Spleen (tissue), 11 donors: ENCODE measurements around the gene TCF12. TPM values are rescaled to one million over a fixed set of nuclear protein-coding genes. Genes with fewer than 3 reads are reported as not detected.
A peak's percentile ranks its signal among the peaks of the same experiment; 100 is the strongest.

Experiments
- DNase-seq: peaks from one replicate; pipeline ENCODE4 v3.0.0-alpha.2; 2020
- H3K27ac ChIP-seq, 8 donors: fragments of 200-600 bp; sonication (generic) in 7 of 8; 1 replicate in 4 of 8; 2 replicates in 4 of 8; pipeline versions ENCODE4 v1.5.0 to v1.8.0; 2016 to 2021; ENCODE audit warnings: inconsistent platforms in 4 of 8, mild to moderate bottlenecking in 4 of 8, moderate library complexity in 1 of 8
- H3K27me3 ChIP-seq, 7 donors: fragments of 200-600 bp; sonication (generic) in 6 of 7; replicated peaks in 1 of 7; 1 replicate in 4 of 7; 2 replicates in 3 of 7; pipeline versions ENCODE4 v1.5.0 to v1.8.0; 2016 to 2021; ENCODE audit warnings: inconsistent platforms in 3 of 7, mild to moderate bottlenecking in 1 of 7
- H3K36me3 ChIP-seq, 6 donors: fragments of 200-600 bp; sonication (generic) in 5 of 6; 1 replicate in 4 of 6; 2 replicates in 2 of 6; pipeline versions ENCODE4 v1.5.0 to v1.8.0; 2016 to 2021; ENCODE audit warnings: inconsistent platforms in 2 of 6
- H3K4me1 ChIP-seq, 6 donors: fragments of 200-600 bp; sonication (generic) in 5 of 6; 1 replicate in 3 of 6; 2 replicates in 3 of 6; pipeline versions ENCODE4 v1.5.0 to v1.8.0; 2016 to 2021; ENCODE audit warnings: inconsistent platforms in 3 of 6
- H3K4me3 ChIP-seq, 8 donors: fragments of 200-600 bp; sonication (generic) in 7 of 8; 1 replicate in 4 of 8; 2 replicates in 4 of 8; pipeline versions ENCODE4 v1.5.0 to v1.8.0; 2016 to 2021; ENCODE audit warnings: inconsistent platforms in 4 of 8, mild to moderate bottlenecking in 4 of 8, moderate library complexity in 2 of 8
- H3K9me3 ChIP-seq, 8 donors: fragments of 200-600 bp; sonication (generic) in 7 of 8; 1 replicate in 4 of 8; 2 replicates in 4 of 8; pipeline versions ENCODE4 v1.5.0 to v1.8.0; 2016 to 2021; ENCODE audit warnings: inconsistent platforms in 4 of 8
- CTCF ChIP-seq, 11 experiments: fragments of 200-600 bp in 7 of 11; fragments of 450-650 bp in 4 of 11; sonication (generic) in 4 of 11; IDR thresholded peaks in 8 of 11; conservative IDR thresholded peaks in 3 of 11; 1 replicate in 7 of 11; 2 replicates in 4 of 11; pipeline versions ENCODE4 v1.4.0 to v1.8.0; 2016 to 2021; ENCODE audit warnings: antibody characterized with exemption in 11 of 11, inconsistent platforms in 4 of 11, mild to moderate bottlenecking in 1 of 11
- POLR2A ChIP-seq, 3 donors: fragments of 450-650 bp; IDR thresholded peaks; one replicate each; pipeline ENCODE4 v1.5.1; 2017; ENCODE audit warnings: antibody characterized with exemption in 3 of 3, mild to moderate bottlenecking in 1 of 3
- POLR2AphosphoS5 ChIP-seq, 3 donors: sonication (generic); formaldehyde crosslinking; IDR thresholded peaks; one replicate each; pipeline ENCODE4 v1.5.1; 2017; ENCODE audit warnings: antibody characterized with exemption in 3 of 3
- WGBS, 5 donors: extraction: QIAGEN DNeasy Blood & Tissue Kit in 3 of 5; methylation state at CpG; one replicate each; pipeline versions ENCODE4 v1.1.5 to v1.1.7; 2013 to 2018; 5-methylcytosine and 5-hydroxymethylcytosine counted together
- intact Hi-C: fragments of 100-400 bp; cut with DNase I; formaldehyde crosslinking; loops from one replicate; pipeline ENCODE4 v1.15.0; 2023; ENCODE audit warnings: low total_unique reads
- polyA plus RNA-seq, 3 donors: library from polyadenylated mRNA; stranded (reverse); fragments of 200-250 nt; gene quantifications; one replicate each; pipeline ENCODE4 v1.2.1, GENCODE V29; 2013
- total RNA-seq, 7 donors: library from RNA; depleted of rRNA in 3 of 7; stranded (reverse); fragments of >200 nt in 3 of 7; fragmentation: NEBNext Ultra II Directional in 4 of 7; extraction: Animal tissue kit (Norgen Biotek cat#: 25700) in 4 of 7; gene quantifications; one replicate each; pipeline versions ENCODE4 v1.1.0 to v1.2.1, GENCODE V29; 2016 to 2021
- donor health status: healthy with polysubstance abuse.
- donor health status: DM: no; HTN: no; CAD: no; lungs with moderate emphysema.
- donor health status: DM: no; HTN: no; CAD: no.
- donor health status: Bipolar disorder and iron deficiency.
- donor health status: healthy.
- donor health status: DM: no; HTN: no; CAD: no.
- donor health status: DM: yes; HTN: yes; CAD: no.

Gene TCF12
- total and polyA plus RNA-seq, 10 donors: 8.3 to 139 (median 111) TPM

DNA sequence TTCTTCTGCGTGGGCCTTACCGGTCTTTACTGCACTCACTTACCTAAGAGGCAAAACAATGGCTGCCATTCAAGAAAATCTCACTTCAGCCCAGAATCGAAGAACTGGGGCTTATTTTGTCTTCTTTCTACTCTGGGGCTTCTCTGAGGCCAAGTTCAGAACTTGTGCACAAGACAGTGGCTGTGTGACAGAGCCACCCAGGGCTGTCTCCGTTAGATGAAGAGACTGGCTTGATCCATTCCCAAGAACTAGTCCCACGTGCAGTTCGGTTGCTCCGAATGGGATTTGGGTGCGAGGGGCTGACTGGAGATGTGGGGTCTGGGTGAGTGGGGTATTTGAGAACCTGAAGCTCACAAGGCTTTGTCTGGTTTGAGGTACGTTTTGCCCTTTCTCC, 795 bp upstream of the TCF12 start:
- Histone ChIP-seq H3K9me3 (no peaks in the 10 kb centered on the region), H3K27ac (peak overlapping the region; percentile 91 to 97 (median 94)), H3K4me1 (peaks cover 12 to 57% (median 43%) of the 10 kb centered on the region in 6 donors), H3K36me3 (no peaks in the 10 kb centered on the region), H3K4me3 (peak overlapping the region; percentile 61 to 96 (median 92)), H3K27me3 (no peaks in the 10 kb centered on the region)
- intact Hi-C loops: no loop called here
- WGBS, 5 donors: 17 to 25% (median 22%) methylated on average over 8 to 9 of the region's 9 CpGs
- DNase-seq: no peak
- TF ChIP-seq POLR2A (IDR thresholded peaks at IDR 0.05): no peak

- Histone ChIP-seq H3K4me1 (peaks cover 17 to 68% (median 57%) of the 10 kb centered on the region in 6 donors), H3K27me3 (no peaks in the 10 kb centered on the region), H3K4me3 (peak overlapping the region; percentile 61 to 96 (median 92)), H3K9me3 (no peaks in the 10 kb centered on the region), H3K36me3 (peaks cover 0 to 8% (median 0%) of the 10 kb centered on the region in 6 donors), H3K27ac (peak overlapping the region; percentile 91 to 97 (median 94))
- no peak for TF ChIP-seq CTCF (IDR thresholded peaks at IDR 0.05 in 8 of 11, conservative IDR thresholded peaks at IDR 0.05 in 3 of 11)
- peak in 1 of 3 donors; percentile 25 for TF ChIP-seq POLR2A (IDR thresholded peaks at IDR 0.05)
- peak in 2 of 3 donors; percentile 72 for TF ChIP-seq POLR2AphosphoS5 (IDR thresholded peaks at IDR 0.05)
- WGBS, 5 donors: 0 to 1% (median 0%) methylated on average over 35 to 81 of the region's 81 CpGs
- peak; percentile 90 for DNase-seq
- intact Hi-C loops: no loop called here
These were observed 676 bp downstream of the TCF12 start for GRCh38 chr15:56919031-56919608.

DNA sequence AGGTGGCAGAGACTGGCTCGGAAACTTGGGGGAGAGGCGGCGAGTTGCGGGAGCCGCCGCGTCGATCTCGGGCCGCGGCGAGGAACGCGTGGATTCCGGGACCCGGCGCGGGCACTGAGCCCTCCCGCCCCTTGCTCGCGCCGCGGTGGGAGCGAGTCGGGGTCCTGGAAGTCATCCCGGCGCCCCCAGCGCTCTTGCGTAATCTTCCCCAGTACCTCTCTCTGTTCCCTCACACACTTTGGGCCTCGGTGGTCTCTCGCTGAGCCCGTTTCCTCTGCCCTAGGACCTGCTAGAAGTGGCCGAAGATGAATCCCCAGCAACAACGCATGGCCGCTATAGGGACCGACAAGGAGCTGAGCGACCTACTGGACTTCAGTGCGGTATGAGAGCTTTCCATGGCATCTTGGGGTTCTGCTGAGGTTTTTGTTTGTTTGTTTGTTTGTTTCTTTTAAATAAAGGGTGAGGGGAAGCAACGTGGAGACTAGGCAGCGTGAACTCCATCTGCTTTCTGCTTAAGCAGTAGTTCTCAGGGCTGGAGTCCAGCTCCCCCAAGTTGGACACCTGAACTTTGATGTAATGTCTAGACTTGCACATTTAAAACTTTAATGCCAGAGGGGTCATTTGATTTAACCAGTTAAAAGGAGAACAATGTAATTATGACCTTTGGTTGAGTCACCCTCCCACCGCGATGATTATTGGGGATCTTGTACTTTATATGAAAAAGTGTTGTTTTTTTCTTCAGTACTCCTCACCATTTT, 1.3 kb downstream of the TCF12 start:
- no peak for DNase-seq
- WGBS, 5 donors: 1 to 3% (median 2%) methylated on average over 25 to 42 of the region's 42 CpGs
- Histone ChIP-seq H3K4me3 (peak overlapping the region; percentile 61 to 96 (median 92)), H3K36me3 (peaks cover 0 to 14% (median 3%) of the 10 kb centered on the region in 6 donors), H3K27me3 (no peaks in the 10 kb centered on the region), H3K9me3 (no peaks in the 10 kb centered on the region), H3K4me1 (peaks cover 18 to 73% (median 60%) of the 10 kb centered on the region in 6 donors), H3K27ac (peak overlapping the region; percentile 91 to 97 (median 94))
- intact Hi-C loops: loop anchor here (1.0 to 10.0 kb wide), 2 partner anchors 33 to 225 kb away; no protein-coding TSS in a partner anchor
- no peak for TF ChIP-seq POLR2AphosphoS5 (IDR thresholded peaks at IDR 0.05)
- TF ChIP-seq POLR2A (IDR thresholded peaks at IDR 0.05): no peak
- TF ChIP-seq CTCF (IDR thresholded peaks at IDR 0.05 in 8 of 11, conservative IDR thresholded peaks at IDR 0.05 in 3 of 11): no peak

DNA sequence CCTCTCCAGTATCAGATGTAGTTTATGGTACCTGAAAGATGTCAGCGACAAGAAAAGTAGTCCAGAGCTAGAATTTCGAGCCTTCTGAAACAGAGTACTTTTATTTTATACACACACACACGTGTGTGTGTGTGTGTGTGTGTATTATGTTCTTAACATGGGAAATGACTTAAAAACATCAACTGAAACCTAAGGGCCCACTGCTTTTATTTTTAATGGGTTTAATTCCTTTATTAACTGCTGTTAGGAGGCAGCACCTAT, 1.9 kb downstream of the TCF12 start:
- Histone ChIP-seq H3K27me3 (no peaks in the 10 kb centered on the region), H3K9me3 (no peaks in the 10 kb centered on the region), H3K4me1 (peaks cover 18 to 75% (median 60%) of the 10 kb centered on the region in 6 donors), H3K4me3 (peak overlapping the region in 7 of 8 donors; percentile 61 to 96 (median 94)), H3K27ac (peak overlapping the region in 3 of 8 donors; percentile 92 to 97 (median 96)), H3K36me3 (peaks cover 0 to 20% (median 3%) of the 10 kb centered on the region in 6 donors)
- DNase-seq: no peak
- WGBS, 5 donors: 17 to 32% (median 25%) methylated on average over 3 of the region's 3 CpGs
- no peak for TF ChIP-seq CTCF (IDR thresholded peaks at IDR 0.05 in 8 of 11, conservative IDR thresholded peaks at IDR 0.05 in 3 of 11)
- TF ChIP-seq POLR2A (IDR thresholded peaks at IDR 0.05): no peak
- TF ChIP-seq POLR2AphosphoS5 (IDR thresholded peaks at IDR 0.05): no peak
- intact Hi-C loops: loop anchor here (1.0 to 10.0 kb wide), 2 partner anchors 34 to 225 kb away; no protein-coding TSS in a partner anchor
